ENCODE measurements around the gene KRTAP5-8.

The KRTAP5-8 gene

DNA sequence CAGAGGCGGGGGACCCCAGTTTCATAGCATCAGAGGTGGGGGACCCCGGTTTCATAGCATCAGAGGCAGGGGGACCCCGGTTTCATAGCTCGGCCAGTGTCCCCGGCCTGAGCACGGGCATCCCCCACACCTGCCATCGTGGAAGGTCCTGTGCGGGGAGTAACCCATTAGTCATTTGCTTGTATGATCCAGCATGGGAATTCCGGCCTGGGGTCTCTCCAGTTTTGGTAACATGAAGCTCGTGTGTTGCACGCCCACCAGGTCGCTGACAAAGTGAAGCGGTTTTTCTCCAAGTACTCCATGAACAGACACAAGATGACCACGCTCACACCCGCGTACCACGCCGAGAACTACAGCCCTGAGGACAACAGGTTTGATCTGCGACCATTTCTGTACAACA is 39.7 kb upstream of the KRTAP5-8 start:
- Histone ChIP-seq H2AFZ (ENCODE audit: low read depth, low read length) (no peak overlapping the region), H3K9me3 (ENCODE audit: insufficient read depth, low read length, severe bottlenecking) (no peaks in the 10 kb centered on the region), H3K4me3 (ENCODE audit: low read depth in 1 of 2, low read length in 2 of 2) (no peak overlapping the region), H3K36me3 (ENCODE audit: insufficient read depth, low read length) (peaks cover 79% of the 10 kb centered on the region), H3K4me2 (ENCODE audit: insufficient read depth, low read length) (no peak overlapping the region), H3K4me1 (ENCODE audit: insufficient read depth, low read length) (no peaks in the 10 kb centered on the region; the same call in 1 of the 2 replicates), H3K27me3 (ENCODE audit: insufficient read depth, low read length, poor library complexity) (no peaks in the 10 kb centered on the region), H3K79me2 (ENCODE audit: insufficient read depth, low read length) (no peaks in the 10 kb centered on the region), H3K27ac (ENCODE audit: low read length) (no peak overlapping the region), H3K9ac (ENCODE audit: low read depth, low read length) (no peak overlapping the region), H4K20me1 (ENCODE audit: insufficient read depth, low read length) (no peaks in the 10 kb centered on the region)
- ATAC-seq (ENCODE audit: insufficient read depth, low read depth) (no peak), DNase-seq (no peak)
- TF ChIP-seq CTCF (IDR thresholded peaks at IDR 0.05; ENCODE audit: borderline replicate concordance, extremely low read depth, low read length, poor library complexity, severe bottlenecking) (no peak), EZH2 (IDR thresholded peaks at IDR 0.05; ENCODE audit: borderline replicate concordance, low read depth, low read length, severe bottlenecking) (no peak)

GRCh38 chr11:71499125-71499524 is 38.7 kb upstream of the KRTAP5-8 start:
- no peaks in the 10 kb centered on the region for H4K20me1 ChIP-seq (ENCODE audit: insufficient read depth, low read length)
- peak overlapping the region; percentile 46 for H3K27ac ChIP-seq (ENCODE audit: low read length)
- ATAC-seq (ENCODE audit: insufficient read depth, low read depth) = peak; percentile 40; the same call in 1 of the 3 replicates
- H3K27me3 ChIP-seq (ENCODE audit: insufficient read depth, low read length, poor library complexity) = no peaks in the 10 kb centered on the region
- H2AFZ ChIP-seq (ENCODE audit: low read depth, low read length) = no peak overlapping the region
- TF ChIP-seq EZH2 (IDR thresholded peaks at IDR 0.05; ENCODE audit: borderline replicate concordance, low read depth, low read length, severe bottlenecking) (no peak), CTCF (IDR thresholded peaks at IDR 0.05; ENCODE audit: borderline replicate concordance, extremely low read depth, low read length, poor library complexity, severe bottlenecking) (no peak)
- peaks cover 77% of the 10 kb centered on the region for H3K36me3 ChIP-seq (ENCODE audit: insufficient read depth, low read length)
- no peaks in the 10 kb centered on the region for H3K9me3 ChIP-seq (ENCODE audit: insufficient read depth, low read length, severe bottlenecking)
- peak; percentile 27 for DNase-seq
- H3K79me2 ChIP-seq (ENCODE audit: insufficient read depth, low read length) = no peaks in the 10 kb centered on the region
- H3K9ac ChIP-seq (ENCODE audit: low read depth, low read length) = no peak overlapping the region
- no peak overlapping the region for H3K4me3 ChIP-seq (ENCODE audit: low read depth in 1 of 2, low read length in 2 of 2)
- H3K4me2 ChIP-seq (ENCODE audit: insufficient read depth, low read length) = no peak overlapping the region
- H3K4me1 ChIP-seq (ENCODE audit: insufficient read depth, low read length) = no peaks in the 10 kb centered on the region; the same call in 1 of the 2 replicates

GRCh38 chr11:71499546-71499945 is 38.3 kb upstream of the KRTAP5-8 start:
- Histone ChIP-seq H2AFZ (ENCODE audit: low read depth, low read length) (no peak overlapping the region), H3K36me3 (ENCODE audit: insufficient read depth, low read length) (peaks cover 75% of the 10 kb centered on the region), H3K27ac (ENCODE audit: low read length) (no peak overlapping the region), H3K4me3 (ENCODE audit: low read depth in 1 of 2, low read length in 2 of 2) (no peak overlapping the region), H3K9ac (ENCODE audit: low read depth, low read length) (no peak overlapping the region), H4K20me1 (ENCODE audit: insufficient read depth, low read length) (no peaks in the 10 kb centered on the region), H3K79me2 (ENCODE audit: insufficient read depth, low read length) (no peaks in the 10 kb centered on the region), H3K4me2 (ENCODE audit: insufficient read depth, low read length) (no peak overlapping the region), H3K9me3 (ENCODE audit: insufficient read depth, low read length, severe bottlenecking) (no peaks in the 10 kb centered on the region), H3K4me1 (ENCODE audit: insufficient read depth, low read length) (no peaks in the 10 kb centered on the region; the same call in 1 of the 2 replicates), H3K27me3 (ENCODE audit: insufficient read depth, low read length, poor library complexity) (no peaks in the 10 kb centered on the region)
- ATAC-seq (ENCODE audit: insufficient read depth, low read depth) (no peak), DNase-seq (peak; percentile 0)
- TF ChIP-seq CTCF (IDR thresholded peaks at IDR 0.05; ENCODE audit: borderline replicate concordance, extremely low read depth, low read length, poor library complexity, severe bottlenecking) (no peak), EZH2 (IDR thresholded peaks at IDR 0.05; ENCODE audit: borderline replicate concordance, low read depth, low read length, severe bottlenecking) (no peak)

DNA sequence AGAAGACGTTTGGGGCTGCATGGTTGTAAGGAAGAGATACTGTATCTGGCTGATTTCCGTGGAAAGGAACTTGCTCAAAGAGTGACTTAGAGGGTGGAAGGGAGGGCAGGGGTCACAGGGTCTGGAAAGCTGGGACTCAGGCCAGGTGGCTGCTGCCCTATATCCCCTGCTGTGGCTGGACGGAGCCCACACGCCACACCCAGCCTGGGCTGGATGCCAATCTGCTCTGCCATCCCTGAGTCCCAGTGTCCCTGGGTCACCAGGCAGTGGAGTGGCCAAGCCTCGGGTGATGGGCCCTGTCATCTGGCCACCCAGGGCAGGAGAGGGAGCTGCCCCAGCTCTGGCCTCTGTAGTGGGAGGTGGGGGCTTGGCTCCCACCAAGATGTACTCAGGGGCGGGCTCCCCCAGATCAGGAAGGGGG is 37.2 kb upstream of the KRTAP5-8 start:
- Histone ChIP-seq H3K27me3 (ENCODE audit: insufficient read depth, low read length, poor library complexity) (no peaks in the 10 kb centered on the region), H3K79me2 (ENCODE audit: insufficient read depth, low read length) (no peaks in the 10 kb centered on the region), H3K9ac (ENCODE audit: low read depth, low read length) (no peak overlapping the region), H4K20me1 (ENCODE audit: insufficient read depth, low read length) (no peaks in the 10 kb centered on the region), H2AFZ (ENCODE audit: low read depth, low read length) (no peak overlapping the region), H3K27ac (ENCODE audit: low read length) (no peak overlapping the region), H3K36me3 (ENCODE audit: insufficient read depth, low read length) (peaks cover 68% of the 10 kb centered on the region), H3K4me3 (ENCODE audit: low read depth in 1 of 2, low read length in 2 of 2) (no peak overlapping the region), H3K4me1 (ENCODE audit: insufficient read depth, low read length) (no peaks in the 10 kb centered on the region; the same call in 1 of the 2 replicates), H3K9me3 (ENCODE audit: insufficient read depth, low read length, severe bottlenecking) (no peaks in the 10 kb centered on the region), H3K4me2 (ENCODE audit: insufficient read depth, low read length) (no peak overlapping the region)
- ATAC-seq (ENCODE audit: insufficient read depth, low read depth) = no peak
- no peak for TF ChIP-seq EZH2 (IDR thresholded peaks at IDR 0.05; ENCODE audit: borderline replicate concordance, low read depth, low read length, severe bottlenecking)
- no peak for TF ChIP-seq CTCF (IDR thresholded peaks at IDR 0.05; ENCODE audit: borderline replicate concordance, extremely low read depth, low read length, poor library complexity, severe bottlenecking)
- no peak for DNase-seq
